NCI-H2107 treated with DMSO at 0.1 percent for 48 hours (cell line): ENCODE measurements around the gene ANKRD6.

Source experiments
- DNase-seq: peaks from one replicate; lab custom pipeline; 2025; ENCODE audit not compliant: unreplicated experiment; lab: John Stamatoyannopoulos, UW

Gene ANKRD6

DNA sequence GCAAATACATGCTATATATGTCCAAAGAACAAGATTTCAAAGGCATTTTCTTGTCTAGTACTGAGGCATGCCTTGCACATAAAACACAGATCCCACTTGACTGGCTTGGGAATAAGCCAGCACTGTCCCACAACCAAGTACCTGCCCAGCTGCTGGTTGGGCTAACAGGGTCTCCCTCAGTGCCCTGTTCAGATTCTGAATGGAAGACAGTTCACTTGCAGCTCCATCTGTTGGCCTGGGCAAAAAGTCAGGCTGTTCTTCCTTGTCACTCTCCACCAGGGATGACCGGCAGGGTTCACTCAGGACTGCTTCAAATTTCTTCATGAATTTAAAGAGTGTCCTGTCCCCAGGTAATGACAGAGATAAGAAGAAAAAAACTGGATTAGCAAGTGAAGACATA lies 250.0 kb downstream of the ANKRD6 start:
- DNase-seq, result no peak
